Endothelial cell of umbilical vein (primary cell): ENCODE data around the gene ZBP1.

Source experiments
- CTCF ChIP-seq, 2 donors: IDR thresholded peaks; 1 replicate in 1 of 2; 2 replicates in 1 of 2; pipeline ENCODE4 v1.5.1; 2011; ENCODE audit warnings: low read length in 2 of 2, mild to moderate bottlenecking in 2 of 2, moderate library complexity in 2 of 2, control low read depth in 1 of 2, inconsistent platforms in 1 of 2, low read depth in 1 of 2; ENCODE audit not compliant: insufficient read depth in 1 of 2; ENCODE audit errors: extremely low read depth in 1 of 2
- EZH2 ChIP-seq: IDR thresholded peaks from 2 replicates; pipeline ENCODE4 v1.6.1; 2012; ENCODE audit warnings: borderline replicate concordance, low read depth, mild to moderate bottlenecking, moderate library complexity, low read length, inconsistent platforms; ENCODE audit not compliant: severe bottlenecking
- FOS ChIP-seq: IDR thresholded peaks from 2 replicates; pipeline ENCODE4 v1.6.1; 2011; ENCODE audit warnings: mild to moderate bottlenecking, low read length, moderate library complexity, borderline replicate concordance; ENCODE audit not compliant: insufficient read depth
- GATA2 ChIP-seq: IDR thresholded peaks from 2 replicates; pipeline ENCODE4 v1.7.0; 2011; ENCODE audit warnings: low read depth, mild to moderate bottlenecking, moderate library complexity, mixed read lengths, low read length; ENCODE audit not compliant: insufficient read length, insufficient read depth
- JUN ChIP-seq: IDR thresholded peaks from 2 replicates; pipeline ENCODE4 v1.6.1; 2011; ENCODE audit warnings: borderline replicate concordance, low read depth; ENCODE audit not compliant: insufficient read length, insufficient read depth
- MAX ChIP-seq: IDR thresholded peaks from 2 replicates; pipeline ENCODE4 v1.6.1; 2011; ENCODE audit not compliant: insufficient read depth, insufficient read length
- MYC ChIP-seq: IDR thresholded peaks from one replicate; pipeline ENCODE4 v1.6.1; 2011; ENCODE audit warnings: mild to moderate bottlenecking, low read depth, low read length
- POLR2A ChIP-seq: IDR thresholded peaks from 2 replicates; pipeline ENCODE4 v1.6.1; 2012; ENCODE audit warnings: low read depth, mild to moderate bottlenecking, control low read depth, low read length
- POLR2AphosphoS5 ChIP-seq: IDR thresholded peaks from 2 replicates; pipeline ENCODE4 v1.6.1; 2012; ENCODE audit warnings: low read depth, mild to moderate bottlenecking, control low read depth, low read length, moderate library complexity; ENCODE audit not compliant: insufficient read depth

GRCh38 chr20:57611586-57612311 is 8.5 kb downstream of the ZBP1 start:
- TF ChIP-seq CTCF (IDR thresholded peaks at IDR 0.05; ENCODE audit: extremely low read depth in 1 of 2, insufficient read depth in 1 of 2, low read depth in 1 of 2, low read length in 2 of 2) (no peak), MAX (no peak), POLR2A (no peak), JUN (no peak), POLR2AphosphoS5 (no peak), EZH2 (no peak), MYC (no peak), GATA2 (no peak), FOS (no peak)
